Measurements from ENCODE around the gene GRM8.

The GRM8 gene

GRCh38 chr7:127152423-127152822 lies 100.3 kb downstream of the GRM8 start:
- TF ChIP-seq, protein P1, sequence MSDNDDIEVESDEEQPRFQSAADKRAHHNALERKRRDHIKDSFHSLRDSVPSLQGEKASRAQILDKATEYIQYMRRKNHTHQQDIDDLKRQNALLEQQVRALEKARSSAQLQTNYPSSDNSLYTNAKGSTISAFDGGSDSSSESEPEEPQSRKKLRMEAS (IDR thresholded peaks at IDR 0.05) = no peak
- TF ChIP-seq FOXM1 (IDR thresholded peaks at IDR 0.05; ENCODE audit: borderline replicate concordance, low read depth) = no peak
- no peak for TF ChIP-seq NFIC (IDR thresholded peaks at IDR 0.05)
- no peak for TF ChIP-seq REST (IDR thresholded peaks at IDR 0.05; ENCODE audit: low read depth)
- no peak for TF ChIP-seq CREB1 (IDR thresholded peaks at IDR 0.05; ENCODE audit: low read depth)

DNA sequence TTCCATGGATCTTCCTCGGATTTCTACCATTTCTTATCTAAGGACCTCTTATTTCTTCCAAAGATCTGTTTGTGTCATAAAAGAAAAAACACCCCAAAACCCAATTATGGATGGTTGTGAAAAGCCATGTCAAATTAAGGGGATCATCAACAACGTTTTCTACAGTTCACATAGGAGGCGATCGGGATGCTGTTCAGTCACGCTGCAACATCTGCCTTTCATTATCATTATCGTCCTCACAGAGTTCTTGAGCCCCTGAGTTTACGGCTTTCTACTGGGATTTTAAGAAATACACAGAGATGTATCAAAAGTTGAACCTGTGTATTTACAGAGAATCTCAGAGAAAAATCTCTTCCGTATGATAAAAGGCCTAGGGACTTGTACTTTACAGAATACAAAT lies 101.4 kb downstream of the GRM8 start:
- TF ChIP-seq, protein P2, sequence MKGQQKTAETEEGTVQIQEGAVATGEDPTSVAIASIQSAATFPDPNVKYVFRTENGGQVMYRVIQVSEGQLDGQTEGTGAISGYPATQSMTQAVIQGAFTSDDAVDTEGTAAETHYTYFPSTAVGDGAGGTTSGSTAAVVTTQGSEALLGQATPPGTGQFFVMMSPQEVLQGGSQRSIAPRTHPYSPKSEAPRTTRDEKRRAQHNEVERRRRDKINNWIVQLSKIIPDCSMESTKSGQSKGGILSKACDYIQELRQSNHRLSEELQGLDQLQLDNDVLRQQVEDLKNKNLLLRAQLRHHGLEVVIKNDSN (IDR thresholded peaks at IDR 0.05) = no peak
- TF ChIP-seq CEBPB (IDR thresholded peaks at IDR 0.05) (no peak), YY1 (IDR thresholded peaks at IDR 0.05; ENCODE audit: low read depth) (no peak), EGR1 (IDR thresholded peaks at IDR 0.05) (no peak), CREB1 (IDR thresholded peaks at IDR 0.05; ENCODE audit: low read depth) (no peak), RAD21 (IDR thresholded peaks at IDR 0.05; ENCODE audit: low read depth) (no peak), ZBTB7A (IDR thresholded peaks at IDR 0.05; ENCODE audit: low read depth) (no peak), TCF12 (IDR thresholded peaks at IDR 0.05; ENCODE audit: low read depth) (no peak), NFIC (IDR thresholded peaks at IDR 0.05) (no peak), TEAD4 (IDR thresholded peaks at IDR 0.05) (no peak), TAF1 (IDR thresholded peaks at IDR 0.05; ENCODE audit: low read depth) (no peak), REST (IDR thresholded peaks at IDR 0.05; ENCODE audit: low read depth) (no peak), EP300 (IDR thresholded peaks at IDR 0.05; ENCODE audit: borderline replicate concordance) (no peak), FOXM1 (IDR thresholded peaks at IDR 0.05; ENCODE audit: borderline replicate concordance, low read depth) (no peak)
- TF ChIP-seq, protein P1 (IDR thresholded peaks at IDR 0.05) = no peak

DNA sequence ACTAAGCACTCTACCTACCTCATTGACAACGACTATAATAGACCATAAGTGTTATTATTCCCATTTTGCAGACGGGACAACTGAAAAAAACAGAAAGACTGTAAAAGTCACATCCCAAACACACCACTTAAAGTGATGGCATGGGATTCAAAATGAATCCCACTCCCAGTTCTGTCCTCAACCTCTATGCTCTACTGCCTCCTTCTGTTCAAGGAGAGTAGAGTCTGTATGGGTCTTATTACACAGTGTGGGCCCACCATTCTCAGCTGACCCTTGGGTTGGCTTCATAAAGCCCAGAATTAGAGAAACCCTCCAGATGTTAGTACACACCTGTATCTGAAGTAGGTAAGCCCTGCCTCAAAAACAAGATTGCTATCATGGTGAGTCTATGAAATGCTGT lies 102.2 kb downstream of the GRM8 start:
- no peak for TF ChIP-seq EGR1 (IDR thresholded peaks at IDR 0.05)
- TF ChIP-seq, protein P2 (IDR thresholded peaks at IDR 0.05) = no peak
- TF ChIP-seq FOXM1 (IDR thresholded peaks at IDR 0.05; ENCODE audit: borderline replicate concordance, low read depth) = no peak
- no peak for TF ChIP-seq NFIC (IDR thresholded peaks at IDR 0.05)
- no peak for TF ChIP-seq RAD21 (IDR thresholded peaks at IDR 0.05; ENCODE audit: low read depth)
- TF ChIP-seq TEAD4 (IDR thresholded peaks at IDR 0.05) = no peak
- no peak for TF ChIP-seq EP300 (IDR thresholded peaks at IDR 0.05; ENCODE audit: borderline replicate concordance)
- TF ChIP-seq, protein P1 (IDR thresholded peaks at IDR 0.05) = no peak
- TF ChIP-seq TAF1 (IDR thresholded peaks at IDR 0.05; ENCODE audit: low read depth) = no peak
- no peak for TF ChIP-seq TCF12 (IDR thresholded peaks at IDR 0.05; ENCODE audit: low read depth)
- no peak for TF ChIP-seq CEBPB (IDR thresholded peaks at IDR 0.05)
- TF ChIP-seq ZBTB7A (IDR thresholded peaks at IDR 0.05; ENCODE audit: low read depth) = no peak
- TF ChIP-seq CREB1 (IDR thresholded peaks at IDR 0.05; ENCODE audit: low read depth) = no peak
- no peak for TF ChIP-seq YY1 (IDR thresholded peaks at IDR 0.05; ENCODE audit: low read depth)
- TF ChIP-seq REST (IDR thresholded peaks at IDR 0.05; ENCODE audit: low read depth) = no peak

DNA sequence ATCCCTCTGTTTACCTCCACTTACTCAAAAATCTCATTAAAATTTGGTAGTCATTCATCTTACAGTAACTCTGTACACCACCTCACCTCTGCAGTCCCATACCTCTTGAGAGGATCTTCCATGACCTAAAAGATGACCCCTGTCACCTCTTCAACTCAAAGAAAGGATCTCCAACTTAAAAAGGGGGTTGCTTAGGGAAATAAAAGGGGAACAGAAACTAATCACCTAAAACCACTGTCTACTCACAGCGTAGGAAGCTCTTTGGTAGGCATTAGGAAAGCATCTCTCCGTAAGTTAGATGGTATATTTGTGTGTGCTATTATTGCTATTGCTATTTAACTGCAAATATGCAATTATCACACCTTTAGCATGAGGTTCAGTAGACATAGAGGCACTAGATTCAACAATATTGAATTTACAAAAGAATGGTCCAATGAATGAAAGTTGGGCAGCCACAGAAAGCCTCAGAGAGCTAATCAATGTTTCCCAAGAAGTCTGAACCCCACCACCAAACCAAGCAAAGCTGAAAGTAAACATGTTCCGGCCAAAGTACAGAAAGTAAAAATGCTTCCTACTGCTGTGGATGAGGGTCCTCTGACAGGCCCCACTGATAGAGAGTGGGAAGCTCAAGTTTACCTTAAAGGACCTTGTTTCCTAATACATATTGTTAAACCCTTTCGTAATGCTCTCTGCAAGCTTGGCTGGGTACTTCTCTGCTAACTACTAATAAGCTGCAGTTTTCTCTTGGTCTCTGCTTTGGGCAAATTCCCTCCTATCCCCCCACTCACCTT lies 105.8 kb downstream of the GRM8 start:
- TF ChIP-seq, protein P2 (IDR thresholded peaks at IDR 0.05) = no peak
- TF ChIP-seq YY1 (IDR thresholded peaks at IDR 0.05; ENCODE audit: low read depth) = no peak
- TF ChIP-seq CREB1 (IDR thresholded peaks at IDR 0.05; ENCODE audit: low read depth) = no peak
- TF ChIP-seq CEBPB (IDR thresholded peaks at IDR 0.05) = no peak
- TF ChIP-seq RAD21 (IDR thresholded peaks at IDR 0.05; ENCODE audit: low read depth) = no peak
- TF ChIP-seq REST (IDR thresholded peaks at IDR 0.05; ENCODE audit: low read depth) = no peak

Data from Ishikawa (cell line).